ENCODE results near the gene ABHD12. TPM values are rescaled to one million over a fixed set of nuclear protein-coding genes. Genes with fewer than 3 reads are reported as not detected.

ABHD12 gene
- total RNA-seq, 1 donor from 2014 or later: 25.9 TPM

DNA sequence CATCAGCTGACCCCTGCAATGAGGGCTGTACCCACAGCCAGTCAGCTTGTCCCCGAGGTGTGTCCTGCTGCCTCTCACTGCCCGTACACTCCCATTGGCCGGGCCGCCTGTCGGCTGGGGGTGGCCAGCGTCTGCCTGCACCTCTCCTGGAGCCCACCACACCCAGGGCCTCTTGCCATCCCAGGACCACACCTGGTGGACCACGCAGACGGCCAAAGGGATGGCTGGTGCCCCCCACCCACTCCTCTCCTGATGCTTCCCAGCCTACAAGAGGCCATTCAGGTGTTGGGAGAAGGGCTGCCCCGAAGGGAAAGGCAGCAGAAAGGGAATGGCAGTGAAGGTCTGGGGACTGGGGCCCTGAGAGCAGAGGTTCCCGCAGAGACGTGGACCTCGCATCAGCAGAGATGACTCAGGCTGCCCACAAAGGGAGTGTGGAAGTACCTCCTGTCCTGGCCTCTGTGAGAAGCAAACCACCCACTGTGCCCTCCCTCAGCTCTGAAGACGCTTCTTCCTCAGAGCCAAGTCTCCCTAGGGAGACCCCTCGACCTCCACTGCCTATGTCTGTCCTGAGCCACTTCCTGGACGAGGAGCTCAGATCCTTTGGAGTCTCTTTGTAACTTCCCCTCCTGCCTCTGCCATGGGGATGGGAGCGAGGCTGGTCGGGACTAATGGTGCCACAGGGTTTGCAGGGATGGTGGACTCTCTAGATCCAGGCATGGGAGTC is 81.8 kb downstream of the ABHD12 start:
- DNase-seq (ENCODE audit: low read depth, low spot score): no peak

DNA sequence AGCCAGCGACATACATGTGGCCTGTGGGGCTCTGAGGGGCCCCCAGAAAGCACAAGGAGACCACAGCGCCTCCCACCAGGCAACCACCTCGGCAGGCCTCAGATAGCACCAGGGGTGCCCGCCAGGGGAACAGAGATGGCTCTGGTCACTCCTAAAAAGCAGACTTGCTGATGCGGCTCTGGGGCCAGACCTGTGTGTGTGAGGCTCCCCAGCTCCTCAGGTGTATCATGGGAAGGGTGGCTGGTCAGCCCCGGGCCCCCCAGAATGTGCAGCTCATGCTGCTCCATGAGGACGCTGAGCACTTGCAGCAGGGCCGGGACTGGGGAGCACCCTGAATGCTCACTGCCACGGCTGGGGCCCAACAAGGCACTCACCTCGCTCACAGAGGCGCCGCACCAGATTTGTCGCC is 82.5 kb downstream of the ABHD12 start:
- no peak for DNase-seq (ENCODE audit: low read depth, low spot score)

DNA sequence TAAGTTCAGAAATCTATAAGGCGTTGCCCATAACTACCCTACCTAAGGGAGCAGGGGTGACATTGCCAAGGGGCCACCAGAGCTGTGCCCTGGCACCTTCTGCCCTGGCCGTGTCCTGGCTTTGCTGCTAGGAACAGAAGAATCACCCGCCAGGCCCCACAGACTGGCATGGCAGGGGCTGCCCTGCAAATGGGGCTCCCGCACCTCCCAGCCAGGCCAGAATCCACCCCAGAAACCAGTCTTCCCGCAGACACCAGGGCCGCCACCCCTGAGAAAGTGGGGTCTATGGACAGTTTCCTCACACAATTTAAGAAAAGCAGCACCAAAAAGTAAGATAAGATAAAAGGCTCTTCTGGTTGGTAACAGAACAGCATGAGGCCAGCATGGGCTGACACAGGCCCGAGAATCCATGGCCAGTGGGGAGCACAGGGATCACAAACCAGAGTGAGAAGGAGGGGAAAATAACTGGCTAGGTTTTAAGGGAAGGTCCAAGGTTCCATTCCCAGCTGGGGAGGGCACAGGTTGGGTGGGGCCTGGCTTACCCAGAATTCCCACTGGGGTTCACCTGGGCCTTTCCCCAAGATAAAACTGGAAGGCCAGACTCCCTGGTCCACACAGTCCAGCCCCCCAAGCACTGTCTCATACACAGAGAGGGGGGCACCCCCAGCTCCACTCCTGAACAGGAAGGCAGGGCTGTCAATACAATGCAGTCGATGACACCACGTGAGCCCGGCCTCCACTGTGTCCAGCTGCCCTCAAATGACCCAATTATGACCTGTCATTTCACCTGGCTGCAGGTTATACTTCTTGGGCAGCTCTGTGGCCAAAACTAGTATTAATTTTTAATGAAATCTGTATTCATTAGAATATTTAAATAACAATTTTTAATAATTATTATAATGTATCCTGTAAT is 83.4 kb downstream of the ABHD12 start:
- no peak for DNase-seq (ENCODE audit: low read depth, low spot score)

GRCh38 chr20:25304025-25304549 is 86.5 kb downstream of the ABHD12 start:
- DNase-seq (ENCODE audit: low read depth, low spot score): no peak

GRCh38 chr20:25303292-25304024 is 87.2 kb downstream of the ABHD12 start:
- DNase-seq (ENCODE audit: low read depth, low spot score): no peak

GRCh38 chr20:25302596-25302995 is 88.0 kb downstream of the ABHD12 start:
- DNase-seq (ENCODE audit: low read depth, low spot score): no peak

DNA sequence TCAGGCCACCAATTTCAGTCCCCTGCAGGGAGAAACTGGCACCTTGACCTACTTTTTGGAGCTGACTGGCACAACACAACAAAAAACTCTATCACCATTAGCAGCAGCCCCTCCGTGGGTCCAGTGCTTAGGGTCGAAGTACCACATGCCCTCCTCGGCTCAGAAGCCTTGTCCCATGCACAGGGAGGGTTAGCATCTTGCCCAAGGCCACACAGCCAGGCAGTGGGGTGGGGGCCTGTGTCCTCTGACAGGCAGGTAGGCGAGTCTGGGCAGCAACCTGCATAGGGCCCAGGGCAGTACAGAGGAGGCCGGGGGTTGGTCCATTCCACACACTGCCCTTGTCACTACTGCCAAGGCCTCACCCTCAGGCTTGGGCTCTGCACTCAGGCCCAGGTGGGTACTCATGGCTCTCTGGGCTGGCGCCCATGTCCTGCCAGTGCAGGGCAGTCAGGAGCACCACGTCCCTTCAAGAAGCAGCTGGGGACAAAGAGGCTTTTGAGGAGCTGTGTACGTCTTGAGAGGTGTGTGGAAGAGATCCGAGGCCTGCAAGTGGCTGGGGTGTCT is 89.2 kb downstream of the ABHD12 start:
- DNase-seq (ENCODE audit: low read depth, low spot score): no peak

DNA sequence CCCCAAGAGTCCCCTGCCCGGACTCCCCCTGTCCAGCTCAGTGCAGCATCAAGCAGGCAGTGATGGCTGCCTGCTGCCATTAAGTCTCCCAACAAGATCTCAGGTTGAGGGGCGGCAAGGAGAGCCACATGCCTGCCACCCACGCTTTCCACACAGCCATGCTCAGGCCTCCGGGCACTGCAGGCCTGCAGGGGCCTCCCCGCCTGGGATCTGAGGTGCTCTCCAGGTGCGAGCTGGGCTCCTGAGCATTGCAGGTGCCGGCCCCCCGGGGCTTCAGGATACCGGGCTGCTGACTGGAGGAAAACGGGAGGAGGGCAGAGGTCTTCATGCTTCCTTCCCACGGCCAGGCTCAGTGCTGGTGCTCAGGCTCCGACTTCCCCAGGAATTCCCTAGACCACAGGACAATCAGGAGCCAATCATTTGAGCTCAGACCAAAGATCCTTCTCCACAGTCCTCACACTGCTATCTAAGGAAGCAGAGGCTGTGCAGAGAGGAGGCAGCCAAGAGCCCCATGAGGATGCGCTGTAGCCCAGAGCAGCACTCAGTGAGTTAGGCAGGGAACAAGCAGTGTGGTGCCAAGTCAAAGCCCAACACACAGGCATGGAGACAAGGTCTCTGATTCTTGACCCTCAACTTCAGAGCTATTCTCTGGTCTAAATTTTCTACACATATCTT is 90.0 kb downstream of the ABHD12 start:
- DNase-seq (ENCODE audit: low read depth, low spot score): no peak

- DNase-seq (ENCODE audit: low read depth, low spot score): no peak
These were observed 90.8 kb downstream of the ABHD12 start for GRCh38 chr20:25299806-25300205.

- DNase-seq (ENCODE audit: low read depth, low spot score): no peak
These were observed 93.3 kb downstream of the ABHD12 start for GRCh38 chr20:25297141-25297905.

DNA sequence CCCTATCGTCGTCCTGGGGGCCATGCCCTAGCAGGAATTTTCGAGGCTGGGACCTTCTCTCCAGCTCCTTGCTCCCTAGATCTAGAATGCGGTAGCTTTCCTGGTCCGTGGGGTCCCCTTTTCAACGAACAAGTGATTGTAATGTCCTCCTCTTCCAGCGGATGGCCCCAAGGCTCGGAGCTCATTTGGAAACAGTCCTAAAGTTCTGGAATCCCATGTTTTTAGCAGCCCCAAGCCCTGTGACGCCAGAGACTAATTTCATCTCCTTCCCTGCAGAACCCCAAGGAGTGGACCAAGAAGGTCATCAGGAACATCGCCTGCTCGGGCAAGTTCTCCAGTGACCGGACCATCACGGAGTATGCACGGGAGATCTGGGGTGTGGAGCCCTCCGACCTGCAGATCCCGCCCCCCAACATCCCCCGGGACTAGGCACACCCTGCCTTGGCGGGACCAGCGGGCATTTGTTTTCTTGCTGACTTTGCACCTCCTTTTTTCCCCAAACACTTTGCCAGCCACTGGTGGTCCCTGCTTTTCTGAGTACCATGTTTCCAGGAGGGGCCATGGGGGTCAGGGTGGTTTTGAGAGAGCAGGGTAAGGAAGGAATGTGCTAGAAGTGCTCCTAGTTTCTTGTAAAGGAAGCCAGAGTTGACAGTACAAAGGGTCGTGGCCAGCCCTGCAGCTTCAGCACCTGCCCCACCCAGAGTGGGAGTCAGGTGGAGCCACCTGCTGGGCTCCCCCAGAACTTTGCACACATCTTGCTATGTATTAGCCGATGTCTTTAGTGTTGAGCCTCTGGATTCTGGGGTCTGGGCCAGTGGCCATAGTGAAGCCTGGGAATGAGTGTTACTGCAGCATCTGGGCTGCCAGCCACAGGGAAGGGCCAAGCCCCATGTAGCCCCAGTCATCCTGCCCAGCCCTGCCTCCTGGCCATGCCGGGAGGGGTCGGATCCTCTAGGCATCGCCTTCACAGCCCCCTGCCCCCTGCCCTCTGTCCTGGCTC is 94.2 kb downstream of the ABHD12 start:
- DNase-seq (ENCODE audit: low read depth, low spot score): no peak

DNA sequence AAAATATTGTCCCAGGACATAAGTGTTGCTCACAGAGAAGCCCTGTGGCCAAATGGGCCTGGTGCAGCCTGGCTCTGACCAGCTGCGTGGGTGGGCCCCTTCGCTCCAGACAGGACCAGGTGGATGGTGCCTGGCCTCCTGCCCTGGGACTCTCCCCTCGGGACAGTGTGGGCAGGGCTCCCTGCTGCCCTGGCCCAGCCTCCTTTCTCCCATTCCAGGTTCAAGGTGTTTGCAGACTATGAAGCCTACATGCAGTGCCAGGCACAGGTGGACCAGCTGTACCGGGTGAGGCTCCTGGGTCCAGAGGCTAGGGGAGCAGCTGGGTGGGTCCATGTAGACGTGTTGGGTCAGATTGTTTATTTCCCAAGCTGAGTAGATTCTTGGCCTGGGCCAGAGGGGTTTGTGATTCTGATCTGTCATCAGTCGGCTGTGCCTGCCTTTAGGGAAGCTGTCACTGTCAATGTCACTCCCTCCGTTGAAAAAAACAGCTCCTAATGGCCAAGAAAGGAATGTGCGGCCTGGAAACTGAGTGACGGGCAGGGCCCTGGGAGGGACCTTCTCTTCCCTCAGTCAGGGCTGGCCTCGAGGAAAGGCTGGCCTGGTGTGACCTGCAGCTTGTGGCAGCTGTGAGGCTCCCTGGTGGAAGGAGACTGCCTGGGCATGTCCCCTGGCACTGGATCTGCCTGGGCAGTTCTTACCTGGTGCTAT is 95.1 kb downstream of the ABHD12 start:
- DNase-seq (ENCODE audit: low read depth, low spot score): no peak

DNA sequence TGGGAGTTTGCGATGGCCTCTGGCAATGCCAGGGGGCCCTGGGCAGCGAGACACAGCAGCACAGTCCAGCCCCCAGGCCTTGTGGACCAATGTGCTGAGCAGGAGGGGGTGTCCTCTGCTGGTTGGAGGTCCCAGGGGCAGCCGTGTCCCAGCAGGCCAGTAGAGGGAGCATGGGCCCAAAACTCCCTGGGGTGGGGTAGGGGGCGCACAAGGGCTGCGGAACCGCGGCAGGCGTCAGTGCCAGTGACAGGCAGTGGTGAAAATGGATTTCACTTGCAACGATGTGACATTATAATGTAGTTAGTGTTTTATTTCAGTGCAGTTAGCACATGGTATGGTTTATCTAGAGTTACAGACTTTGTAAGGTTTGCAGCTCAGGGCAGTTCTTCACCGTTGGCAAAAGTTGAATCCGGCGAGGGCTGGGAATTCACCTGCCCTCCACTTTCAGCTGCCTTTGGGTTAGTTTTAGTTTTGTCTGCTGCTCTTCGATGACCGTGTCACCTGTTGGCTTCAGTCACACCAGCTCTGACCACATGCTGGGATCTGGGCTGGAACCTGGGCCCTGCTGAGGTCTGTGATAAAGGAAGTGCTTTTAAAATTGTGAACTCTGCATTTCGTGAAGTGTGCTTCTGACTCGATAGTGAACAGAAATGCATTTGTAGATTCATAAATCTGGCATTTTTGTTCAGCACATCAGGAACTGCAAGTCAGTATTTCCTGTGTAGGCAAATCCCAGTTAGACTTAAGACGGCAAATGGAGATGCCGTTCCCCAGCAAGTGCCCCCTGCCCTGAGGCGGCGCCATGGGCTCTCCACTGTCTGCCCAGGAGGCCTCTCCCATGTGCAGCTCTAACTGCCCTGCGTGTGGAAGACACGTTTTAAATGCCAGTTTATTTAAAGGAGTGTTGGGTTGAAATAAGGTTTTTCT is 95.9 kb downstream of the ABHD12 start:
- DNase-seq (ENCODE audit: low read depth, low spot score): no peak

GRCh38 chr20:25293910-25294458 is 96.7 kb downstream of the ABHD12 start:
- no peak for DNase-seq (ENCODE audit: low read depth, low spot score)

DNA sequence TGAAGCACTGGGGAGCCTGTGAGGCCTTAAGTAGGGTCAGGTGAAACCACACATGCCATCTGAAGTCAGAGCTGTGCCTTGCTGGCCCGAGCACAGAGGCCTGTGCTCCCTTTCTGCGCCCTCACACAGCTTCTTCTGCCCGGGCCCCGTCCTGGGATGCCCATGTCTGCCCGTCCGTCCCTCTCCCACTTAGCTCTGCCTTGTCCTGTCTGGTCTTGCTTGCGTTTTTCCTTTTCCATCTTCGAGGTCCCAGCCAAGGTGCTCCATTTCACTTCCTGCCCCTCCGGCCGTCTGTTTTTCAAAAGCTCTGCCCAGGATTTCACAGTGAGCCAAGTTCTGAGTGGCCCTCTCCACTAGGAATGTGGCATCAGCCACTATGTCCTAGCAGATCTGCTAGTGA is 97.1 kb downstream of the ABHD12 start:
- no peak for DNase-seq (ENCODE audit: low read depth, low spot score)

- no peak for DNase-seq (ENCODE audit: low read depth, low spot score)
These were observed 98.3 kb downstream of the ABHD12 start for GRCh38 chr20:25292176-25292891.

All from pulmonary artery endothelial cell (primary cell).